ENCODE results near the gene DDX41. TPM values are rescaled to one million over a fixed set of nuclear protein-coding genes. Genes with fewer than 3 reads are reported as not detected.

The DDX41 gene
- total and polyA plus RNA-seq, 11 donors: 24.4 to 65.4 (median 37.7) TPM

DNA sequence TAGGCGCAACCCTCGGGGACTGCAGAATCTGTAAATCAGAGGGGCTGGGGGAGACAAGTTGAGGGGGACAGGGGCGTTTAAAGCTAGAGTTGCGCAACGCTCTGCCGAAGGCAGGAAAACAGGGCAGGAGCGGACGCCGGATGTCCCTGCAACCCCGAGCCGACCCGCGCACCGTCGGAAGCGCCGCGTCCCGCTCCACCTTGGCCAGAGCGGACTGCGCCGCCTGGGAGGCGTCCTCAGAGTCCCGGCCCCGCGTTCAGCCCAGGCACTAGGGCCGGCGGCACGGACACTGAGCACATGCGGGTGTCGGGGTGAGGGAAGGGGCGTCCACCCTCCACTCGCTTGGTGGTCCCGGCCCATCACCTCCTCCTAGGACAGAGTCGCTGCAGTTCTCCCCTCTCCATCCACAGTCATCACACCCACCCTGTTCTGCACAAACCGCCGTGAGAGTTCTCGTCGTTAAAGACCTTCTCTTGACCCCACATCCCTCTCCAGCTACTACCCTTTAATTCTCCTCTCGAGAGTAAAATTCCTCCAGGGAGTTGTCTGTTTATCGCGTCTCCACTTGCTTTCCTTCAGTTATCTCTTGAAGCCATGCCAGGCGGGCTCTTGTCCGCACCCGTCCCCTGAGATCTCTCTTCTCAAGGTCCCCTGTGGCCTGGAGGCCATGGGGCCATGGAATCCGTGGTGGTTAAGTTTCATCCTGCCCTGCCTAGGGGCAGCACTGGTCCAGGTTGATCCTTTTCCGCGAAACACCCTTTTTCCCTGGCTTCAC is 18.6 kb downstream of the DDX41 start:
- peak in 2 of 4 donors; percentile 1 to 12 for ATAC-seq
- TF ChIP-seq, protein P1, sequence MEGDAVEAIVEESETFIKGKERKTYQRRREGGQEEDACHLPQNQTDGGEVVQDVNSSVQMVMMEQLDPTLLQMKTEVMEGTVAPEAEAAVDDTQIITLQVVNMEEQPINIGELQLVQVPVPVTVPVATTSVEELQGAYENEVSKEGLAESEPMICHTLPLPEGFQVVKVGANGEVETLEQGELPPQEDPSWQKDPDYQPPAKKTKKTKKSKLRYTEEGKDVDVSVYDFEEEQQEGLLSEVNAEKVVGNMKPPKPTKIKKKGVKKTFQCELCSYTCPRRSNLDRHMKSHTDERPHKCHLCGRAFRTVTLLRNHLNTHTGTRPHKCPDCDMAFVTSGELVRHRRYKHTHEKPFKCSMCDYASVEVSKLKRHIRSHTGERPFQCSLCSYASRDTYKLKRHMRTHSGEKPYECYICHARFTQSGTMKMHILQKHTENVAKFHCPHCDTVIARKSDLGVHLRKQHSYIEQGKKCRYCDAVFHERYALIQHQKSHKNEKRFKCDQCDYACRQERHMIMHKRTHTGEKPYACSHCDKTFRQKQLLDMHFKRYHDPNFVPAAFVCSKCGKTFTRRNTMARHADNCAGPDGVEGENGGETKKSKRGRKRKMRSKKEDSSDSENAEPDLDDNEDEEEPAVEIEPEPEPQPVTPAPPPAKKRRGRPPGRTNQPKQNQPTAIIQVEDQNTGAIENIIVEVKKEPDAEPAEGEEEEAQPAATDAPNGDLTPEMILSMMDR (IDR thresholded peaks at IDR 0.05): peak in 1 of 12 donors; percentile 3
- TF ChIP-seq POLR2A (IDR thresholded peaks at IDR 0.05): no peak
- DNase-seq: peak in 4 of 5 donors; percentile 57 to 85 (median 64)
- Histone ChIP-seq H3K36me3 (peaks cover 0 to 16% (median 0%) of the 10 kb centered on the region in 9 donors), H3K27me3 (no peaks in the 10 kb centered on the region), H3K4me3 (peak overlapping the region; percentile 25 to 96 (median 78)), H3K9me3 (no peaks in the 10 kb centered on the region), H3K27ac (peak overlapping the region; percentile 27 to 98 (median 95)), H3K4me1 (peaks cover 8 to 70% (median 52%) of the 10 kb centered on the region in 12 donors)
- intact Hi-C loops (cut with DNase I): loop anchor here in 4 of 10 donors (2.0 to 5.0 kb wide), 3 partner anchors 41 to 106 kb away; no protein-coding TSS in a partner anchor
- WGBS, 4 donors: 7 to 14% (median 10%) methylated on average over 29 to 48 of the region's 48 CpGs

DNA sequence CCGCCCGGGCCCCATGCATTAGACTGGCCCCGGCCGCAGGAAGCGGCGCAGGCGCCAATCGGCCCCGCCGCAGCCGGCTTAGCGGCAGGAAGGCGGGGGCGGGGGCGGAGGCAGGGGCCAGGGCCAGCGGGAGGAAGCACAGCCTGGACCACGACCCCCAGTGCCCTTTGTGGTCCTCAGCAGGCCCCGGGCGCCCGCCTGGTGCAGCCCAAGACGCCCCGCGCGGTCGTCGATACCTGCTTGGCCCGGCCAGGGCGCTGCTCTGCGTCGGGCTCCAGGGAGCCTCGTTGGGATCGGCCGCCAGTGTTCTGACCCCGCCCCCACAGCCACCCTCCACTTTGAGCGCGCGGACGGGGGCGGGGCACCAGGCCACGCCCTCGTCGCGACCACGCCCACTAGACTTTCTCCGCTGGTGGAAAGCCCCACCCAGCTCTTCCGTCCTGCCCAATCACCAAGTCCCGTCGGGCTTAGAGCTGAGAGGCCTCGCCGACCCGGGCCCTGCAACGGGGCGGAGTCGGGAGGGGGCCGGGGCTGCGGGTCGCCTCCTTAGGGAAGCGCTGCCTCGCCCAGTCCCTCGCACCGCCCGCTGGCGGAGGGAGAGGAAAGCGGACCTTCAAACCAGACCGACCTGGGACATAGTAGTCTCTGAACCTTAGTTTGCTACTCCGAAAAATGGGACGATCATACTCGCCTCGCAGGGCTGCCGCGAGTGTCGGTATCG is 19.3 kb downstream of the DDX41 start, which contains the start of gene PDLIM7:
PDLIM7 (minus strand) TSS at position 313 of the 721 bp plus-strand sequence. CDS start 1,092 bp downstream, outside the sequence.
- peaks cover 8 to 74% (median 59%) of the 10 kb centered on the region in 12 donors for H3K4me1 ChIP-seq
- intact Hi-C loops (cut with DNase I): loop anchor here in 7 of 10 donors (1.0 to 5.0 kb wide), 7 partner anchors 19 to 105 kb away; partner anchors contain the start of gene GRK6 (in 1 of the 7)
- TF ChIP-seq, protein P1 (IDR thresholded peaks at IDR 0.05): peak in 5 of 12 donors; percentile 14 to 39 (median 17)
- TF ChIP-seq POLR2A (IDR thresholded peaks at IDR 0.05): peak; percentile 77 to 98
- H3K36me3 ChIP-seq: peaks cover 0 to 22% (median 7%) of the 10 kb centered on the region in 9 donors
- peak within 1 kb of the TSS; percentile 68 to 96 (median 78) for H3K4me3 ChIP-seq
- no peaks in the 10 kb centered on the region for H3K27me3 ChIP-seq
- H3K9me3 ChIP-seq: no peaks in the 10 kb centered on the region
- DNase-seq (peak; percentile 95 to 98 (median 97)), ATAC-seq (peak; percentile 80 to 87 (median 84))
- 0 to 1% (median 1%) methylated on average over 15 to 73 of the region's 73 CpGs for WGBS, 4 donors
- H3K27ac ChIP-seq: peak within 1 kb of the TSS; percentile 73 to 98 (median 95)

DNA sequence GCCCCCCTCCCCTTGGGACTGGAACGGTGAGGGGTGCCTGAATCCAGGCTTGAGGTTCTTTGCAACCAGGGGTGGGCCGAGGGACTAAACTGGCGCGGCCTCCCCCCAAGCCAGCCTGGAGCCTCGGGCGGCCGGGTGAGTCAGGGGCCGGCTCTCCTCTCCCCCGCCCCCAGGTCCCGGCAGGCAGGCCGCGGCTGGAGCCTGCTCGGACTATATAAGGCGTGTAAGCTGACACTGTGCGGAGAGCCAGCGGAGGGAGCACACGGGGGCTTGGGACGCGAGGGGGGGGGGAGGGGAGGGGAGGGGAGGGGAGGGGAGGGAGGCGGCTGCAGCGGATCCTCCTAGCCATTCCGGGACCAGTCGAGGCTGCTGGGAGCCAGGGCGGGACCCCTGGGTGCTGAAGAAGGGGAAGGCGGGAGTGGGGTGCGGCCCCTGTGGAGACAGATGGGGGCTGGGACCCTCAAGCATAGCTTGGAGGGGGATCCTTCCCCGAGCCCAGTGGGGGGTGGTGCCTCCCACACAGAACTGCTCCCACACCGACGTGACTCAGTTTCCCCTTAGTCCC is 20.0 kb downstream of the DDX41 start:
- 0 to 1% (median 0%) methylated on average over 9 to 29 of the region's 29 CpGs for WGBS, 4 donors
- intact Hi-C loops (cut with DNase I): loop anchor here in 7 of 10 donors (1.0 to 5.0 kb wide), 7 partner anchors 18 to 105 kb away; partner anchors contain the start of gene GRK6 (in 1 of the 7)
- Histone ChIP-seq H3K4me1 (peaks cover 8 to 76% (median 59%) of the 10 kb centered on the region in 12 donors), H3K9me3 (no peaks in the 10 kb centered on the region), H3K27ac (peak overlapping the region; percentile 73 to 98 (median 95)), H3K36me3 (peaks cover 0 to 29% (median 13%) of the 10 kb centered on the region in 9 donors), H3K4me3 (peak overlapping the region; percentile 68 to 96 (median 78)), H3K27me3 (no peaks in the 10 kb centered on the region)
- ATAC-seq: peak; percentile 23 to 65 (median 50)
- peak in 1 of 2 donors; percentile 18 for TF ChIP-seq POLR2A (IDR thresholded peaks at IDR 0.05)
- TF ChIP-seq, protein P1 (IDR thresholded peaks at IDR 0.05): no peak
- DNase-seq: peak; percentile 86 to 91 (median 88)

Data from heart left ventricle (tissue), 16 donors.